ENCODE measurements around the gene EPHA4. TPM values are rescaled to one million over a fixed set of nuclear protein-coding genes. Genes with fewer than 3 reads are reported as not detected.

EPHA4 gene
- polyA plus RNA-seq, 2 of the 4 experiments (the other 2 are of a cell fraction), result 0.54 to 1.1 TPM

- FAIRE-seq, result no peak
- TF ChIP-seq POLR2A (IDR thresholded peaks at IDR 0.05; ENCODE audit: low read length) (no peak), PHF8 (IDR thresholded peaks at IDR 0.05; ENCODE audit: borderline replicate concordance, low read depth) (0 out of 2 replicates have a peak, but pooled peaks have one; percentile 31)
- Histone ChIP-seq H3K4me1 (0 out of 3 replicates have a peak, but pooled peaks cover 4% of the 10 kb centered on the region), H3K9me3 (no peaks in the 10 kb centered on the region), H3K4me3 (peak overlapping the region; percentile 48), H3K4me2 (peak overlapping the region; percentile 97), H3K27ac (peak overlapping the region; percentile 43 to 81)
- under 1% methylated on average over 16 of the region's 42 CpGs for WGBS (ENCODE audit: missing lambda C conversion rate)
- CTCF ChIA-PET, result interaction anchor here (0.5 to 3.8 kb wide), 26 partner anchors 10 to 1932 kb away, joined by 3 to 50 read pairs (median 3); no protein-coding TSS in a partner anchor
- peak; percentile 35 to 46 for DNase-seq (ENCODE audit: low read depth in 1 of 2, low spot score in 1 of 2)
- POLR2A ChIA-PET, result interaction anchor here (0.6 kb wide), 1 partner anchor 8 kb away, joined by 5 read pairs; no protein-coding TSS in a partner anchor
- peak; percentile 69 to 73 for ATAC-seq
Measured at GRCh38 chr2:221572821-221573429, 821 bp upstream of the EPHA4 start.

GRCh38 chr2:221571551-221572218 lies 419 bp downstream of the EPHA4 start:
- POLR2A ChIA-PET, result no interaction called here

GRCh38 chr2:221571025-221571550 lies 1.0 kb downstream of the EPHA4 start:
- no peaks in the 10 kb centered on the region for H3K9me3 ChIP-seq
- CTCF ChIA-PET, result interaction anchor here (0.9 kb wide), 1 partner anchor 1388 kb away, joined by 3 read pairs; no protein-coding TSS in a partner anchor
- 0 out of 3 replicates have a peak, but pooled peaks cover 4% of the 10 kb centered on the region for H3K4me1 ChIP-seq
- WGBS (ENCODE audit: missing lambda C conversion rate), result 39% methylated on average over 24 of the region's 41 CpGs
- peak overlapping the region; percentile 97 for H3K4me2 ChIP-seq
- FAIRE-seq (no peak), ATAC-seq (no peak), DNase-seq (ENCODE audit: low read depth in 1 of 2, low spot score in 1 of 2) (peak in 1 of 2 experiments; percentile 8)
- TF ChIP-seq POLR2A (IDR thresholded peaks at IDR 0.05; ENCODE audit: low read length) (no peak), ZFP36 (IDR thresholded peaks at IDR 0.05; ENCODE audit: borderline replicate concordance, partially characterized antibody) (no peak), HOXB5 (CRISPR knock-in tag; IDR thresholded peaks at IDR 0.05) (no peak), NFE2L2 (conservative IDR thresholded peaks at IDR 0.05; ENCODE audit: low read length) (no peak), RAD21 (conservative IDR thresholded peaks at IDR 0.05 in 1 of 2, IDR thresholded peaks at IDR 0.05 in 1 of 2) (no peak), GATA3 (IDR thresholded peaks at IDR 0.05; ENCODE audit: borderline replicate concordance) (no peak), FOSL2 (IDR thresholded peaks at IDR 0.05) (no peak), FOSL2 (CRISPR knock-in tag; IDR thresholded peaks at IDR 0.05) (no peak), MAFK (IDR thresholded peaks at IDR 0.05; ENCODE audit: partially characterized antibody) (no peak), TP53 (CRISPR knock-in tag; IDR thresholded peaks at IDR 0.05) (no peak)
- peak overlapping the region in 1 of 2 experiments; percentile 36; a peak in 2 of 6 replicates for H3K27ac ChIP-seq
- POLR2A ChIA-PET, result no interaction called here
- H3K4me3 ChIP-seq, result peak overlapping the region; percentile 48

More at GRCh38 chr2:221571551-221572218, 419 bp downstream of the EPHA4 start:
- Histone ChIP-seq H3K4me1 (0 out of 3 replicates have a peak, but pooled peaks cover 4% of the 10 kb centered on the region), H3K4me3 (peak overlapping the region; percentile 48), H3K27ac (peak overlapping the region in 1 of 2 experiments; percentile 36; a peak in 2 of 6 replicates), H3K9me3 (no peaks in the 10 kb centered on the region), H3K4me2 (peak overlapping the region; percentile 97)
- 4% methylated on average over 37 of the region's 61 CpGs for WGBS (ENCODE audit: missing lambda C conversion rate)
- CTCF ChIA-PET, result interaction anchor here (0.9 to 3.8 kb wide), 3 partner anchors 1389 to 1838 kb away, joined by 3 to 50 read pairs (median 17); no protein-coding TSS in a partner anchor
- ATAC-seq, result peak; percentile 0 to 5; a peak in 3 of 6 replicates
- no peak for FAIRE-seq
- peak in 1 of 2 experiments; percentile 12 for DNase-seq (ENCODE audit: low read depth in 1 of 2, low spot score in 1 of 2)
- TF ChIP-seq JUNB (IDR thresholded peaks at IDR 0.05) (no peak), CBX2 (IDR thresholded peaks at IDR 0.05; ENCODE audit: borderline replicate concordance, low read depth) (no peak), MYC (IDR thresholded peaks at IDR 0.05; ENCODE audit: borderline replicate concordance, low read length) (no peak), EP300 (IDR thresholded peaks at IDR 0.05) (no peak), RNF2 (IDR thresholded peaks at IDR 0.05; ENCODE audit: borderline replicate concordance, low read depth) (peak; percentile 90; the same call in 1 of the 2 replicates), MAX (IDR thresholded peaks at IDR 0.05) (peak; percentile 4; the same call in 1 of the 2 replicates), E2F6 (IDR thresholded peaks at IDR 0.05; ENCODE audit: borderline replicate concordance, low read depth) (0 out of 2 replicates have a peak, but pooled peaks have one; percentile 12)
